SH-SY5Y (cell line): Measurements from ENCODE around the gene MUC6.

Experiments used
- GATA2 ChIP-seq: IDR thresholded peaks from 2 replicates; pipeline ENCODE4 v1.6.1; 2011; ENCODE audit warnings: mild to moderate bottlenecking, low read depth, low read length
- GATA3 ChIP-seq: IDR thresholded peaks from 2 replicates; pipeline ENCODE4 v1.6.1; 2011; ENCODE audit warnings: low read depth, mild to moderate bottlenecking, low read length, moderate library complexity

The MUC6 gene

GRCh38 chr11:1028616-1029015 is 7.9 kb downstream of the MUC6 start:
- TF ChIP-seq GATA2 (no peak), GATA3 (no peak)

GRCh38 chr11:1028291-1028540 is 8.3 kb downstream of the MUC6 start:
- no peak for TF ChIP-seq GATA2
- TF ChIP-seq GATA3, result no peak

GRCh38 chr11:1027483-1028290 is 8.8 kb downstream of the MUC6 start:
- no peak for TF ChIP-seq GATA3
- no peak for TF ChIP-seq GATA2

- TF ChIP-seq GATA3, result no peak
Observed at GRCh38 chr11:1026641-1027482, 9.7 kb downstream of the MUC6 start.

GRCh38 chr11:1026163-1026450 is 10.4 kb downstream of the MUC6 start:
- no peak for TF ChIP-seq GATA3
- TF ChIP-seq GATA2, result no peak

- no peak for TF ChIP-seq GATA3
- TF ChIP-seq GATA2, result no peak
Observed at GRCh38 chr11:1025410-1026162, 10.9 kb downstream of the MUC6 start.

GRCh38 chr11:1024597-1025409 is 11.7 kb downstream of the MUC6 start:
- no peak for TF ChIP-seq GATA2
- no peak for TF ChIP-seq GATA3

- TF ChIP-seq GATA2 (no peak), GATA3 (no peak)
Observed at GRCh38 chr11:1023811-1024596, 12.5 kb downstream of the MUC6 start.

GRCh38 chr11:1022908-1023810 is 13.4 kb downstream of the MUC6 start:
- TF ChIP-seq GATA2 (no peak), GATA3 (no peak)

- TF ChIP-seq GATA3 (no peak), GATA2 (no peak)
Observed at GRCh38 chr11:1022411-1022810, 14.1 kb downstream of the MUC6 start.

GRCh38 chr11:1020211-1020905 is 16.2 kb downstream of the MUC6 start:
- TF ChIP-seq GATA3 (no peak), GATA2 (no peak)
